SK-N-SH treated with all-trans-retinoic acid at 6 μM for 48 hours (cell line): ENCODE data around the gene FDX2.

Source experiments
- ATAC-seq: fragments of 200-7000 bp; cut with Tn5 transposase; 3 replicates; pipeline ENCODE4 v1.9.1; 2020; ENCODE audit warnings: mild to moderate bottlenecking, moderate library complexity
- ARNTL ChIP-seq: fragments of 450-650 bp; formaldehyde crosslinking; IDR thresholded peaks from 2 replicates; pipeline ENCODE4 v1.5.0; 2020; ENCODE audit warnings: low read depth, mild to moderate bottlenecking, moderate library complexity, borderline replicate concordance
- BACH2 ChIP-seq: fragments of 250-450 bp; sonication (Bioruptor Pico); IDR thresholded peaks from 2 replicates; pipeline ENCODE4 v1.9.0; 2021; ENCODE audit warnings: mild to moderate bottlenecking, borderline replicate concordance
- CREB5 ChIP-seq: fragments of 250-450 bp; sonication (Bioruptor Pico); IDR thresholded peaks from 2 replicates; pipeline ENCODE4 v1.5.1; 2020; ENCODE audit warnings: low read depth, mild to moderate bottlenecking, moderate library complexity
- CSDC2 ChIP-seq: fragments of 250-450 bp; sonication (Bioruptor Pico); IDR thresholded peaks from 2 replicates; pipeline ENCODE4 v1.5.0; 2020; ENCODE audit warnings: mild to moderate bottlenecking, moderate library complexity
- CSRNP3 ChIP-seq: fragments of 250-450 bp; sonication (Bioruptor Pico); IDR thresholded peaks from 2 replicates; pipeline ENCODE4 v1.5.1; 2021; ENCODE audit warnings: mild to moderate bottlenecking, moderate library complexity
- ESRRG ChIP-seq: fragments of 250-450 bp; sonication (Bioruptor Pico); IDR thresholded peaks from 2 replicates; pipeline ENCODE4 v1.6.1; 2021; ENCODE audit warnings: mild to moderate bottlenecking
- OSR1 ChIP-seq: fragments of 250-450 bp; sonication (Bioruptor Pico); IDR thresholded peaks from 2 replicates; pipeline ENCODE4 v1.8.0; 2022; ENCODE audit warnings: moderate library complexity, mild to moderate bottlenecking, inconsistent platforms
- PATZ1 ChIP-seq: fragments of 250-450 bp; sonication (Bioruptor Pico); IDR thresholded peaks from 2 replicates; pipeline ENCODE4 v1.8.0; 2020; ENCODE audit warnings: mild to moderate bottlenecking, moderate library complexity, borderline replicate concordance
- PPARA ChIP-seq: fragments of 250-450 bp; sonication (Bioruptor Pico); IDR thresholded peaks from 2 replicates; pipeline ENCODE4 v1.5.0; 2020; ENCODE audit warnings: mild to moderate bottlenecking, borderline replicate concordance
- RARB ChIP-seq: fragments of 250-450 bp; sonication (Bioruptor Pico); IDR thresholded peaks from 2 replicates; pipeline ENCODE4 v1.8.0; 2021; ENCODE audit warnings: mild to moderate bottlenecking, moderate library complexity
- SNAI2 ChIP-seq: fragments of 250-450 bp; sonication (Bioruptor Pico); IDR thresholded peaks from 2 replicates; pipeline ENCODE4 v1.5.0; 2020; ENCODE audit warnings: mild to moderate bottlenecking, moderate library complexity
- TSHZ2 ChIP-seq: fragments of 250-450 bp; sonication (Bioruptor Pico); IDR thresholded peaks from 2 replicates; pipeline ENCODE4 v1.5.0; 2020; ENCODE audit warnings: mild to moderate bottlenecking, moderate library complexity
- ZC3H10 ChIP-seq: fragments of 250-450 bp; sonication (Bioruptor Pico); IDR thresholded peaks from 2 replicates; pipeline ENCODE4 v1.5.1; 2021; ENCODE audit warnings: mild to moderate bottlenecking, moderate library complexity
- ZFP3 ChIP-seq: fragments of 250-450 bp; sonication (Bioruptor Pico); IDR thresholded peaks from 2 replicates; pipeline ENCODE4 v1.5.0; 2020; ENCODE audit warnings: mild to moderate bottlenecking, moderate library complexity
- ZFP30 ChIP-seq: fragments of 450-650 bp; formaldehyde crosslinking; IDR thresholded peaks from 2 replicates; pipeline ENCODE4 v1.5.0; 2022; ENCODE audit warnings: mild to moderate bottlenecking, moderate library complexity
- ZNF565 ChIP-seq: fragments of 450-650 bp; formaldehyde crosslinking; conservative IDR thresholded peaks from 2 replicates; pipeline ENCODE4 v1.5.0; 2020; ENCODE audit warnings: low read depth, mild to moderate bottlenecking, moderate library complexity
- ZNF70 ChIP-seq: fragments of 450-650 bp; formaldehyde crosslinking; IDR thresholded peaks from 2 replicates; pipeline ENCODE4 v1.5.0; 2020; ENCODE audit warnings: mild to moderate bottlenecking, moderate library complexity
- ZNF8 ChIP-seq: fragments of 450-650 bp; formaldehyde crosslinking; IDR thresholded peaks from 2 replicates; pipeline ENCODE4 v1.5.0; 2020; ENCODE audit warnings: mild to moderate bottlenecking, moderate library complexity

The FDX2 gene

GRCh38 chr19:10292789-10293636 is 22.8 kb downstream of the FDX2 start:
- ATAC-seq, result no peak
- no peak for TF ChIP-seq CSRNP3 (CRISPR knock-in tag)
- TF ChIP-seq CSDC2 (CRISPR knock-in tag), result no peak
- no peak for TF ChIP-seq BACH2 (CRISPR knock-in tag)
- TF ChIP-seq ZNF565, result no peak
- TF ChIP-seq PPARA (CRISPR knock-in tag), result no peak
- TF ChIP-seq ZNF8, result no peak
- no peak for TF ChIP-seq SNAI2 (CRISPR knock-in tag)
- TF ChIP-seq ZFP3 (CRISPR knock-in tag), result no peak
- no peak for TF ChIP-seq CREB5 (CRISPR knock-in tag)
- TF ChIP-seq ZFP30 (CRISPR knock-in tag), result no peak
- no peak for TF ChIP-seq ZNF70 (CRISPR knock-in tag)
- TF ChIP-seq, all 23 proteins: peak for 0

GRCh38 chr19:10292206-10292788 is 23.5 kb downstream of the FDX2 start:
- ATAC-seq, result peak; percentile 65
- TF ChIP-seq CSDC2 (CRISPR knock-in tag), result no peak
- TF ChIP-seq RARB (CRISPR knock-in tag), result no peak
- no peak for TF ChIP-seq OSR1 (CRISPR knock-in tag)
- TF ChIP-seq ZC3H10 (CRISPR knock-in tag), result no peak
- no peak for TF ChIP-seq PATZ1 (CRISPR knock-in tag)
- no peak for TF ChIP-seq ARNTL
- TF ChIP-seq ZNF70 (CRISPR knock-in tag), result no peak
- TF ChIP-seq CREB5 (CRISPR knock-in tag), result no peak
- no peak for TF ChIP-seq TSHZ2 (CRISPR knock-in tag)
- no peak for TF ChIP-seq CSRNP3 (CRISPR knock-in tag)
- no peak for TF ChIP-seq BACH2 (CRISPR knock-in tag)
- no peak for TF ChIP-seq ESRRG
